ENCODE data around the gene NFIA. TPM values are rescaled to one million over a fixed set of nuclear protein-coding genes. Genes with fewer than 3 reads are reported as not detected.

NFIA gene
- total and polyA plus RNA-seq, 9 of the 15 experiments (the other 6 are each of a cell fraction or from before 2014, with no cell fraction given) = 5.3 to 24.9 (median 9.8) TPM

DNA sequence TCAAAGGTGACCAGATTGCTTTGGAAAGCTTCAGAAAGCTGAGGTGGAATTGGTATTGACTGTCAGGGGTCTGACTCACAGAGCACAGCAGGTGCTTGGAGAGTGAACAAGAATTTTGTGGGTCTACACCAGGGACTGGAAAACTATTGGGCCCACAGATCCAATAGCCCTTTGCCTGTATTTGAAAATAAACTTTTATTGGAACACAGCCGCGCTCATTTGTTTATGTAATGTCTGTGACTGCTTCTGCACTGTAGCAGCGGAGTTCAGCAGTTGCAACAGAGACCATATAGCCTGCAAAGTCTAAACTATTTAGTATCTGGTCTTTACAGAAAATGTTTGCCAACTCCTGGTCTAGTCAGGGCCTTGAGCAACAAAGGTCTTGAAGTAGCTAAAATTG is 315.6 kb downstream of the NFIA start (continued):
- TF ChIP-seq, protein P1, sequence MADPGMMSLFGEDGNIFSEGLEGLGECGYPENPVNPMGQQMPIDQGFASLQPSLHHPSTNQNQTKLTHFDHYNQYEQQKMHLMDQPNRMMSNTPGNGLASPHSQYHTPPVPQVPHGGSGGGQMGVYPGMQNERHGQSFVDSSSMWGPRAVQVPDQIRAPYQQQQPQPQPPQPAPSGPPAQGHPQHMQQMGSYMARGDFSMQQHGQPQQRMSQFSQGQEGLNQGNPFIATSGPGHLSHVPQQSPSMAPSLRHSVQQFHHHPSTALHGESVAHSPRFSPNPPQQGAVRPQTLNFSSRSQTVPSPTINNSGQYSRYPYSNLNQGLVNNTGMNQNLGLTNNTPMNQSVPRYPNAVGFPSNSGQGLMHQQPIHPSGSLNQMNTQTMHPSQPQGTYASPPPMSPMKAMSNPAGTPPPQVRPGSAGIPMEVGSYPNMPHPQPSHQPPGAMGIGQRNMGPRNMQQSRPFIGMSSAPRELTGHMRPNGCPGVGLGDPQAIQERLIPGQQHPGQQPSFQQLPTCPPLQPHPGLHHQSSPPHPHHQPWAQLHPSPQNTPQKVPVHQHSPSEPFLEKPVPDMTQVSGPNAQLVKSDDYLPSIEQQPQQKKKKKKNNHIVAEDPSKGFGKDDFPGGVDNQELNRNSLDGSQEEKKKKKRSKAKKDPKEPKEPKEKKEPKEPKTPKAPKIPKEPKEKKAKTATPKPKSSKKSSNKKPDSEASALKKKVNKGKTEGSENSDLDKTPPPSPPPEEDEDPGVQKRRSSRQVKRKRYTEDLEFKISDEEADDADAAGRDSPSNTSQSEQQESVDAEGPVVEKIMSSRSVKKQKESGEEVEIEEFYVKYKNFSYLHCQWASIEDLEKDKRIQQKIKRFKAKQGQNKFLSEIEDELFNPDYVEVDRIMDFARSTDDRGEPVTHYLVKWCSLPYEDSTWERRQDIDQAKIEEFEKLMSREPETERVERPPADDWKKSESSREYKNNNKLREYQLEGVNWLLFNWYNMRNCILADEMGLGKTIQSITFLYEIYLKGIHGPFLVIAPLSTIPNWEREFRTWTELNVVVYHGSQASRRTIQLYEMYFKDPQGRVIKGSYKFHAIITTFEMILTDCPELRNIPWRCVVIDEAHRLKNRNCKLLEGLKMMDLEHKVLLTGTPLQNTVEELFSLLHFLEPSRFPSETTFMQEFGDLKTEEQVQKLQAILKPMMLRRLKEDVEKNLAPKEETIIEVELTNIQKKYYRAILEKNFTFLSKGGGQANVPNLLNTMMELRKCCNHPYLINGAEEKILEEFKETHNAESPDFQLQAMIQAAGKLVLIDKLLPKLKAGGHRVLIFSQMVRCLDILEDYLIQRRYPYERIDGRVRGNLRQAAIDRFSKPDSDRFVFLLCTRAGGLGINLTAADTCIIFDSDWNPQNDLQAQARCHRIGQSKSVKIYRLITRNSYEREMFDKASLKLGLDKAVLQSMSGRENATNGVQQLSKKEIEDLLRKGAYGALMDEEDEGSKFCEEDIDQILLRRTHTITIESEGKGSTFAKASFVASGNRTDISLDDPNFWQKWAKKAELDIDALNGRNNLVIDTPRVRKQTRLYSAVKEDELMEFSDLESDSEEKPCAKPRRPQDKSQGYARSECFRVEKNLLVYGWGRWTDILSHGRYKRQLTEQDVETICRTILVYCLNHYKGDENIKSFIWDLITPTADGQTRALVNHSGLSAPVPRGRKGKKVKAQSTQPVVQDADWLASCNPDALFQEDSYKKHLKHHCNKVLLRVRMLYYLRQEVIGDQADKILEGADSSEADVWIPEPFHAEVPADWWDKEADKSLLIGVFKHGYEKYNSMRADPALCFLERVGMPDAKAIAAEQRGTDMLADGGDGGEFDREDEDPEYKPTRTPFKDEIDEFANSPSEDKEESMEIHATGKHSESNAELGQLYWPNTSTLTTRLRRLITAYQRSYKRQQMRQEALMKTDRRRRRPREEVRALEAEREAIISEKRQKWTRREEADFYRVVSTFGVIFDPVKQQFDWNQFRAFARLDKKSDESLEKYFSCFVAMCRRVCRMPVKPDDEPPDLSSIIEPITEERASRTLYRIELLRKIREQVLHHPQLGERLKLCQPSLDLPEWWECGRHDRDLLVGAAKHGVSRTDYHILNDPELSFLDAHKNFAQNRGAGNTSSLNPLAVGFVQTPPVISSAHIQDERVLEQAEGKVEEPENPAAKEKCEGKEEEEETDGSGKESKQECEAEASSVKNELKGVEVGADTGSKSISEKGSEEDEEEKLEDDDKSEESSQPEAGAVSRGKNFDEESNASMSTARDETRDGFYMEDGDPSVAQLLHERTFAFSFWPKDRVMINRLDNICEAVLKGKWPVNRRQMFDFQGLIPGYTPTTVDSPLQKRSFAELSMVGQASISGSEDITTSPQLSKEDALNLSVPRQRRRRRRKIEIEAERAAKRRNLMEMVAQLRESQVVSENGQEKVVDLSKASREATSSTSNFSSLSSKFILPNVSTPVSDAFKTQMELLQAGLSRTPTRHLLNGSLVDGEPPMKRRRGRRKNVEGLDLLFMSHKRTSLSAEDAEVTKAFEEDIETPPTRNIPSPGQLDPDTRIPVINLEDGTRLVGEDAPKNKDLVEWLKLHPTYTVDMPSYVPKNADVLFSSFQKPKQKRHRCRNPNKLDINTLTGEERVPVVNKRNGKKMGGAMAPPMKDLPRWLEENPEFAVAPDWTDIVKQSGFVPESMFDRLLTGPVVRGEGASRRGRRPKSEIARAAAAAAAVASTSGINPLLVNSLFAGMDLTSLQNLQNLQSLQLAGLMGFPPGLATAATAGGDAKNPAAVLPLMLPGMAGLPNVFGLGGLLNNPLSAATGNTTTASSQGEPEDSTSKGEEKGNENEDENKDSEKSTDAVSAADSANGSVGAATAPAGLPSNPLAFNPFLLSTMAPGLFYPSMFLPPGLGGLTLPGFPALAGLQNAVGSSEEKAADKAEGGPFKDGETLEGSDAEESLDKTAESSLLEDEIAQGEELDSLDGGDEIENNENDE (IDR thresholded peaks at IDR 0.05; ENCODE audit: low read depth, low read length) = no peak
- TF ChIP-seq BRF2 (IDR thresholded peaks at IDR 0.05; ENCODE audit: borderline replicate concordance, insufficient read depth, insufficient read length) (no peak), TEAD1 (CRISPR knock-in tag; IDR thresholded peaks at IDR 0.05) (no peak), SLC30A9 (CRISPR knock-in tag; IDR thresholded peaks at IDR 0.05) (no peak), SP2 (IDR thresholded peaks at IDR 0.05; ENCODE audit: extremely low read depth, low read depth, low read length, poor library complexity, severe bottlenecking) (no peak), ADNP (tag; IDR thresholded peaks at IDR 0.05) (no peak), NR2C1 (IDR thresholded peaks at IDR 0.05) (no peak), NR2C1 (tag; IDR thresholded peaks at IDR 0.05) (no peak), SMC3 (conservative IDR thresholded peaks at IDR 0.05; ENCODE audit: insufficient read depth, low read depth, low read length) (no peak), ZNF830 (CRISPR knock-in tag; IDR thresholded peaks at IDR 0.05) (no peak), RCOR1 (IDR thresholded peaks at IDR 0.05; ENCODE audit: borderline replicate concordance in 1 of 2, low read depth in 2 of 2, low read length in 2 of 2) (no peak)
- TF ChIP-seq, protein P2, sequence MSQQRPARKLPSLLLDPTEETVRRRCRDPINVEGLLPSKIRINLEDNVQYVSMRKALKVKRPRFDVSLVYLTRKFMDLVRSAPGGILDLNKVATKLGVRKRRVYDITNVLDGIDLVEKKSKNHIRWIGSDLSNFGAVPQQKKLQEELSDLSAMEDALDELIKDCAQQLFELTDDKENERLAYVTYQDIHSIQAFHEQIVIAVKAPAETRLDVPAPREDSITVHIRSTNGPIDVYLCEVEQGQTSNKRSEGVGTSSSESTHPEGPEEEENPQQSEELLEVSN (IDR thresholded peaks at IDR 0.05; ENCODE audit: borderline replicate concordance in 1 of 2, extremely low read depth in 1 of 2, insufficient read depth in 1 of 2, insufficient read length in 1 of 2, low read depth in 1 of 2, low read length in 1 of 2, poor library complexity in 1 of 2, severe bottlenecking in 1 of 2) = no peak
- TF ChIP-seq, protein P3, sequence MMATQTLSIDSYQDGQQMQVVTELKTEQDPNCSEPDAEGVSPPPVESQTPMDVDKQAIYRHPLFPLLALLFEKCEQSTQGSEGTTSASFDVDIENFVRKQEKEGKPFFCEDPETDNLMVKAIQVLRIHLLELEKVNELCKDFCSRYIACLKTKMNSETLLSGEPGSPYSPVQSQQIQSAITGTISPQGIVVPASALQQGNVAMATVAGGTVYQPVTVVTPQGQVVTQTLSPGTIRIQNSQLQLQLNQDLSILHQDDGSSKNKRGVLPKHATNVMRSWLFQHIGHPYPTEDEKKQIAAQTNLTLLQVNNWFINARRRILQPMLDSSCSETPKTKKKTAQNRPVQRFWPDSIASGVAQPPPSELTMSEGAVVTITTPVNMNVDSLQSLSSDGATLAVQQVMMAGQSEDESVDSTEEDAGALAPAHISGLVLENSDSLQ (IDR thresholded peaks at IDR 0.05) = no peak
